Right forelimb (tissue), 1 donor: ENCODE results near the gene ARHGAP23.
A peak's percentile ranks its signal among the peaks of the same experiment; 100 is the strongest.

Experiments
- DNase-seq: peaks from one replicate; pipeline ENCODE4 v3.0.0-alpha.2; 2018

ARHGAP23 gene, protein sequence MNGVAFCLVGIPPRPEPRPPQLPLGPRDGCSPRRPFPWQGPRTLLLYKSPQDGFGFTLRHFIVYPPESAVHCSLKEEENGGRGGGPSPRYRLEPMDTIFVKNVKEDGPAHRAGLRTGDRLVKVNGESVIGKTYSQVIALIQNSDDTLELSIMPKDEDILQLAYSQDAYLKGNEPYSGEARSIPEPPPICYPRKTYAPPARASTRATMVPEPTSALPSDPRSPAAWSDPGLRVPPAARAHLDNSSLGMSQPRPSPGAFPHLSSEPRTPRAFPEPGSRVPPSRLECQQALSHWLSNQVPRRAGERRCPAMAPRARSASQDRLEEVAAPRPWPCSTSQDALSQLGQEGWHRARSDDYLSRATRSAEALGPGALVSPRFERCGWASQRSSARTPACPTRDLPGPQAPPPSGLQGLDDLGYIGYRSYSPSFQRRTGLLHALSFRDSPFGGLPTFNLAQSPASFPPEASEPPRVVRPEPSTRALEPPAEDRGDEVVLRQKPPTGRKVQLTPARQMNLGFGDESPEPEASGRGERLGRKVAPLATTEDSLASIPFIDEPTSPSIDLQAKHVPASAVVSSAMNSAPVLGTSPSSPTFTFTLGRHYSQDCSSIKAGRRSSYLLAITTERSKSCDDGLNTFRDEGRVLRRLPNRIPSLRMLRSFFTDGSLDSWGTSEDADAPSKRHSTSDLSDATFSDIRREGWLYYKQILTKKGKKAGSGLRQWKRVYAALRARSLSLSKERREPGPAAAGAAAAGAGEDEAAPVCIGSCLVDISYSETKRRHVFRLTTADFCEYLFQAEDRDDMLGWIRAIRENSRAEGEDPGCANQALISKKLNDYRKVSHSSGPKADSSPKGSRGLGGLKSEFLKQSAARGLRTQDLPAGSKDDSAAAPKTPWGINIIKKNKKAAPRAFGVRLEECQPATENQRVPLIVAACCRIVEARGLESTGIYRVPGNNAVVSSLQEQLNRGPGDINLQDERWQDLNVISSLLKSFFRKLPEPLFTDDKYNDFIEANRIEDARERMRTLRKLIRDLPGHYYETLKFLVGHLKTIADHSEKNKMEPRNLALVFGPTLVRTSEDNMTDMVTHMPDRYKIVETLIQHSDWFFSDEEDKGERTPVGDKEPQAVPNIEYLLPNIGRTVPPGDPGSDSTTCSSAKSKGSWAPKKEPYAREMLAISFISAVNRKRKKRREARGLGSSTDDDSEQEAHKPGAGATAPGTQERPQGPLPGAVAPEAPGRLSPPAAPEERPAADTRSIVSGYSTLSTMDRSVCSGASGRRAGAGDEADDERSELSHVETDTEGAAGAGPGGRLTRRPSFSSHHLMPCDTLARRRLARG (N-terminal part only)

DNA sequence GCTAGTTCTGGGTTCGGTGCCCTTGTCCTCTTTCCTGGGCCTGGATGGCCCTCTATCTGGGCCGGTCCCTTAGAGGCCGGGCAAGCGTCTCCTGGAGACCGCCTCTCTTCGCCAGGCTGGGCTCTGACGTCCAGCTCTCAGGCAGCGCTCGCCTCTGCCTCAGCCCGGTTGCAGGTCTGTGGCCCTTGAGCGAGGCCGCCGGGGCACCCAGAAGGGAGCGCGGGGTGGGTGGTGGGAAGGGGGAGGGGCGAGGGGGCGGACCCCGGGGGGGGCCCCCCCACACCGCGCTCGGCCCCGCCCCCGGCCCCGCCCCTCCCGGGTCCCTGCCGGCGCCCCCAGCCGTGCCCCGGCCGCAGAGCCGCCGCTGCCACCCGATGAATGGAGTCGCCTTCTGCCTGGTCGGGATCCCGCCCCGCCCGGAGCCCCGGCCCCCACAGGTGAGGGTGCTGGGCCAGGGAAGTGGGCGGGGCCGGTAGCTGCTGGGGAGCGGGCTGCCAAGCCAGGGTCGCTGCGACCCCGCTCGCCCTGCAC is at the start of gene ARHGAP23:
Gene ARHGAP23 (plus strand): TSS at position 353 of the 531 bp plus-strand sequence. CDS start 22 bp downstream, at position 375.
- no peak for DNase-seq

DNA sequence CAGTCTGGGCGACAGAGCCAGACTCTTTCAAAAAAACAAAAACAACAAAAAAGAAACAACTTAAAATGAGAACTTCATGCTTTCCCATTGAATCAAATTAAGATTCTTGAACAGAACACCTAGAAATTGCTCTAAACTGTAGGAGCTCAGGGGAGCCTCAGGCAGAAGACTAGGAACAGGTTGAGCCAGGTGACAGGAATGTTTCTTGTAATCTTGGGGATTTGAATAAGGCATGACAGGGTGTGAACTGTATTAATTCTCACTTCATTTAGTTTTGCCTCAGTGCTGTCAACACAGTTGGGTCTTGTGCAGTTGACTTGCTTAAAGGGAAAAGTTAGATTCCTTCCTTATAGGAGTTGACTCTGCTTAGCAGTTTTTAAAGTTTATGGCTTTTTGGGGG is 48.8 kb upstream of the ARHGAP23 start:
- DNase-seq, result no peak

DNA sequence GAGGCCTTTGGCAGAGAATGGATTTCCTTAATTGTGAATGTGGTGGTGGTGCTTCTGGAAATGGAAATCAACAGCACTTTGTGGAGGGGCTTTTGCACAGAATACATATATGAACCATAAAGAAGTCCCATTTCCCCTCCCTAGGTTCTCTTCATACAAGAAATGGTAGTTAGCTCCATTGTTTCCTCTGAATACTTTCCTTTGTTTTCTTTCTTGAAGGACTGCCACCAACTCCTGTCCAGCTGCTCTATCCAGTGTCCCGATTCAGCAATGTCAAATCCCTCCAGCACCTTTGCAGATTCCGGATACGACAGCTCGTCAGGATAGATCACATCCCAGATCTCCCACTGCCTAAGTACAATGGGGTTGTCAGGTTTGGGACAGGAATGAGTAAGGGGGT is 33.2 kb upstream of the ARHGAP23 start:
- no peak for DNase-seq

DNA sequence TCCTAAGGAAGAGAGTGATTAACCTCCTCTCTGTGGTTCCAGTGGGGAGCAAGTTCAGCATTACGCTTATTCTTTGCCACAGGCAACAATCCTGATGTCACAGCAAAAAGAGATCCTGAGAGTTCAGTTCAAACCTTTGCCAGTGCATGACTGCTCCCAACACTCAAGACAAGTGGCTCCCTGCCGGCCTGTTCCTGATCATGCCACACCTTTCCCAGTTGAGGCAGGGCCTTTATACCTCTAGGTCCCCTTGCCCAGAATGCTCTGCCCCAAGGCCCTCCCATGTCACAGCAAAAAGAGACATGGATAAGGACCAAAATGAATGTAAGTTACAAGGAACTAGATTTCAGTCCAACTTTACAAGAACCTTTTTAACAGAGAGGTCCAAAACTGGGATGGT is 31.0 kb upstream of the ARHGAP23 start:
- DNase-seq, result no peak

DNA sequence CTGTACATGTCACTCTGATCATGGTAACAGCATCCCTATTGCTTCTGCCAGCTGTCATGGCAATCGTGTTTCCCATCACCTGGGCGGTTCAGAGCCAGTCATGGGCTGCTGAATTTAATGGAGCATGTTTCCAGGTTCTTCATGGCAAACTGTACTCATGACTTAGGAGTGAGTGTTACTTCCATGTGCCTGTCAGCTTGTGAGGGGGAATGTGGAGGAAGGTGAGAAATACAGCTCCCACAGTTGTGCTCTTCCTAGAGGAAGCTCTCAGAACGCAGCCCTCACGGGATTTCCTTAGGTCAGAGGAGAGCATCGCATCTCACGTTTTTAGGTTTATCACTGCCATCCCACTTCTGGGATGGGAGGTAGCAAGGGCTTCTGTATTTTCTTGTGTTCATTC is 28.0 kb upstream of the ARHGAP23 start:
- DNase-seq, result no peak

DNA sequence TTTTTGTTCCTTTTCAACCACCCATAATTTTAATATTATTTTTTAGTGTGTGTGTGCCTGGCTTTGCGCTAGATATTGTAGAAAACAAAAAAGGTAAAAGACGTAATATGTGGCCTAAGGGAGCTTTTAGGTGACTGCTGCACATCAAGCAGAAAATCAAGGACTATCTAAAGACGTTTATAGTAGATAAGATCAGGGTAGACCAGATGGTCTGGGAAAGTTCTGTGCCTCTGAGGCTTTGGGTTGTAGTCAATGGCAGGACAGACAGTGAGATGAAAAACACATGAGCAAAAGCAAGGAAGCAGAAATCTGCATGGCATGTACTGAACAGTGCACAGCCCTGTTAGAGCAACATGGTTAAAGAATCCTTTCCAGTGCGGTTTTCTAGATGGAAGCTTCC is 26.8 kb upstream of the ARHGAP23 start:
- DNase-seq, result no peak

DNA sequence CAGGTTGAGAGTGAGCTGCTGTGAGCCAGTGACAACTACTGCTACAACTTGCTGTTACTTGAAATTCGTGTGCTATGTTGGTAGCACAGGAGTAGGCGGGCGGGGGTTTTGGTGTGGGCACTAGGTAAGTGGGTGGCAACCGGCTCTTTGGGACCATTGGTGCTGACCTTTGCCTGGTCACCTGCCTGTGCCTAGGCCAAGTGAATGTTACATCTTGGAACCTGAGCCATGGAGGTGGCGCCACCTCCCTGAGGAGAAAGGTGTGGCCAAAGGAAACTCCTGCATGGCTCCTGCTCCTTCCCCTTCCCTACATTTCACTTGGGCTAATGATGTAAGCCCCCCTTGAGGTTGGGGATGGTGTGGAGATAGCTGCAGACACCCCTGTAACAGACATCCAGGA is 25.4 kb upstream of the ARHGAP23 start:
- no peak for DNase-seq

DNA sequence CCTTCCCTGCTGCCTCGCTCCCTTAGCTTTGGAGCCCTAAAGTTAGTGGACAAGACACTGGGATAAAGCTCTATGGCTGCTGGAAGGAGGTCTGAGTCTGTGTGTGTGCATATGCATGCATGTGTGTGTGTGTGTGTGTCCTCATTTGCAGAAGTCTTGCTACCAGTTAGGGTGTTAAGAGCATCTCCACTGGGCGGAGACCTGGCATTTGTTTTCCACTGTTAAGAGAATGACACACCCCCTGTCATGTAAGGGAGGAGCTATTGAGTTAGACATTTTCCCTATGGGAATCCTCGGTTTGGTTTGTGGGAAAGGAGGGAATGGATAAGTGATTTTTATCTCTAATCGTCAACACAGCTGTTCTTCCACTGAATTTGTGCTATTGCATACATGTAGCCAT is 24.8 kb upstream of the ARHGAP23 start:
- DNase-seq, result no peak

DNA sequence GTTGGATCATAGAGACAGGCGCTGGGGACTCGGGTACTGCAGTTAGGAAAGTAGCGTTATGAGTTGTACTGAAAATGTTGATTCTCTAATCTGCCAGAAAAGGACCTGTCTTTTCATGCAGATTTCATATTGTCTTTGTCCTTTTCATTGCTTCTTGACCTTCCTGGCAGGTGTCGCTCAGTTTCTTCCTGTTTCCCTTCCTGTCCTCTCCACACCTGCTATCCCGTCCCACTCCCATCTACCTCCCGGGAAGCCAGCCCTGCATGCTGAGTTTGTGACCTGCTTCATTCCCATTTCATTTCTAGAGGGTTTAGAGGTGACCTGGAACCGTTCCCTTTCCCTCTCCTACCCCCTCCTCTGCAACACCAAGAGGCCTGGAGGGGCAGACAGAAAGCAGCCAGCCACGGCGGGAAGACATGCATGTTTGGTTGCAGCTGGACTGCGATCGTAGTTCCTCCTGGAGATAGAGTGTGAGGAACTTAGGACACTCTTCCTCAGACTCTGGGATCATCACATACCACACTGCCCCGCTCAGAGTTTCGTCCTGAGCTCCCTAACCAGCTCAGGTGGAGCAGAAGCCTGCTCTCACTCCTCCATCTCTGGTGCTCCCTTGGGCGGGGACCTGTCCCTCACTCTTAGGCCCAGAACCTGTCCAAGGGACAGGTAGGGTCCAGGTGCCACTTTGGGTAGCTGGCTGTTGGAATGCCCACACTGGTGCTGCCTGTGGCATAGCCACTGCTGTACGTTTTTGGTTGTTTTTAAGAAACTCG is 23.9 kb upstream of the ARHGAP23 start:
- no peak for DNase-seq

DNA sequence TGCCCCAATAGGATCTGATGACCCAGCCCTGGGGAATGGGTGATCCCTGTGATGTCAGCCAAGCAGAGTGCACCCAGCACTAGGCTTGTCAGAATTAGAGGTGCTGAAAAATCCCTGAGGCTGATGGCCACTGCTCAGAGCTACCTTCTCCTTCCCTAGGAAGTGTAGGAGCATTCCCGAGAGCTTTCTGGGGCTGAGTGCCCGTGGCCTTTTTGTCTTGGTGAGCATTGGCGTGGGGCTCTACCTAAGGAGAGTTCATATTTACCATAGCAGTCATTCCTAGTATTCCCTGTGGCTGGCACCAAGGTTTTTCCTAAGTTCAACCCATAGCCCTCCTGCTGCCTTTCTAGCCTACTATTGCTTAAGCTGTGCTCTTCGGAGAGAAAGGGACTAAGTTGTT is 22.6 kb upstream of the ARHGAP23 start:
- DNase-seq, result no peak

DNA sequence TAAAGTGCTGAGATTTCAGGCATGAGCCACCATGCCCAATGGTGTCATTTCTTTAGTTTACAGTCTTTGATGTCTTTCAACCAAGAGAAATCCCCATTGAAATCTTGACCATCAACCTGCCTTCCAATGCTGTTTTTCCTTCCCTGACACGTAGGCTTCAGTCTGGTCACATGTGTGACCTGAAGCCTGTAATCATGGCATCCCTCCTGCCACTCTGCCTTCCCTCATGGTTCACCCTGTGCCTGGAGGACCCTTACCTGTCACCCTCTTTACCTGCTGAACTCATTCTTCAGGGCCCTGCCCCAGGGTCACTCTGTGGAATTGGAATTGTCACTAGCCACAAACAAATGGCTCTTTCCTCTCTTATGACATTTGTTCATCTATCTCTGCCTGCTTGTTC is 18.1 kb upstream of the ARHGAP23 start:
- DNase-seq, result no peak

DNA sequence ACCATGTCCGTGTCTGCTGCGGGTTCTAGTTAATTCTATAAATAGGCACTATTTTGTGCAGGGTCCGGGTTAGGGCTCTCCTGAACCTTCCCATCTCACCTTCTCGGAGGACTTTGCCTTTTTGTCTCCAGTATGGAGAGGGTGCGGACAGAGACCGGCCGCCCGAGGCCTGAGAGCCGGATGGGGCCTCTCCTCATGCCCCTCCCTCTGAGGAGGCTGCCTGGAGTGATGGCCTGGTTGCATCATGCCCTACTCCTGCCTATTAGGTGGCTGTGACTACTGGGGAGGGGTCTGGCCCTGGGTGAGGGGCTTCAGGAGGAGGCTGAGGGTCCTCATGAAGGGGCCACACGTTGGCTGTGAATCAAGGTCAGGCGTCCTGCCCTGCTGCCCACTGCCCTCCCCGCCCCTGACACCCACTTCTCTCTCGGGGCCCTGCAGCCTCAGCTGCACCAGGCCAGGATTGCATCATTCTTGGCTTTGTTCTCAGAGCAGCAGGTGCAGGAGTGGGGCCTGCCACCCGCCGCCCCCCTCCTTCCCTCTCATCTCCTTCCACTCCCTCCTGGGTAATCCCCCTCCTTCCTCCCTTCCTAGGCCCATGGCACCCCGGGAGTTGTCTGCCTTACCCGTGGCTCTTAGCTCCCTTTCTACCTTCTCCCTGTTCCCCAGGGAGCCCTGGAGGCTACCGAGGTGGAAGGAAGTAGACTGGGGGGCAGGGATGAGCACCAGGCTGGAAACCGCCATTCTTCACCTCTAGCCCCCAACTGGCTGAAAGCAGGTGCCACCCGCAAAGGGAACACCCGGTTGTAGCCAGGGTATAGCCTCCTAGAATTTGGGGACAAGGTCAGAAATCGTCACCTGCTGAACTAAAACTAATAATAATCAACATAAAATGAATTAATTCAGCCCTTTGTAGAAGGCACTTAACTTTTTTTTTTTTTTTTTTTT is 12.7 kb upstream of the ARHGAP23 start:
- DNase-seq, result peak; percentile 57

DNA sequence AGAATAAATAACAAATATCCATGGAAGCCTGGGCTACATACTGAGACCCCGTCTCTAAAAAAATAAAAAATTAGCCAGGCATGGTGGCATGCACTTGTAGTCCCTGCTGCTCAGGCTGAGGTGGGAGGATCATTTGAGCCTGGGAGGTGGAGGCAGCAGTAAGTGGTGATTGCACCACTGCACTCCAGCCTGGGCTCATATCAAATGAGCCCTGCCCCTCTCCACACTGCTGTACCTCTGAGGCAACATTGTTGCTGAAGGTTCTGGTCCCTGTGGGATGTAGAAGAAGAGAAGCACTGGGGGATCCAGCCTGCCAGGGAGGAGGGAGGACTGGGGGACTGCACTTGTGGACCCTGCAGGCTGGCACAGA is 11.4 kb upstream of the ARHGAP23 start:
- no peak for DNase-seq

DNA sequence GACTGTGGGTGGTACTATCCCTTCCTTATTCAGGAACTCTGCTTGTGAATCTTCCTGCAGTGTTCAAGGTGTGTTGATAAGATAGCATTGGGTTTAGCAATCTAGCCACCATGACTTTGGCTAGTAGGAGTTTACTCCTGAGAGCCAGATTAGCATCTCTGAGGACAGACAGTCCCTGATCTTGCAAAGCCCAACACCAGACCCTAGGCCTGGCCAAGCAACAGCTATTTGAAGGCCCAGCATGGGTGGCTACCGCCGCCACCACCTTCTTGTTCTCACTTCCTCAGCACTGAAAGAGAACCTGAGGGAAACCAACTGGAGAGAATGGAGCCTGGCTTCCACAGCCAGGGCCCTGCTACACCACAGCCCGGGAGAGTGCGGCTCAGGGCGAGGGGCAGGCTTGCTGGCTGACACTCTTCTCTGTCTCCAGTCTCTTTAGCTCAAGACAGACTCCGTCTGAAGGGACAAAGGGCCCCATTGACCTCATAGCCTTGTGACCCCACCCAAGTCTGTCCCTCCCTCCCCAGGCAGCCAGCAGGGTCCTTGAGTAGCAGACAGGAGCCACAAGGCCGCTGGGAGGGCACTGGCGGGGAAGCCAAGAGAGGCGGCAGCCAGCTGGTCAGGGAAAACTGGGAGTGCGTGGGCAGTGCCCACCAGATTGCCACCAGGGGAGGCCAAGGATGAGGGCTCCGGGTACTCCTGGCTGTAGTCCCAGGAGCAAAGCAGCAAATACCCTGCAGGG is 10.9 kb upstream of the ARHGAP23 start:
- DNase-seq, result no peak

DNA sequence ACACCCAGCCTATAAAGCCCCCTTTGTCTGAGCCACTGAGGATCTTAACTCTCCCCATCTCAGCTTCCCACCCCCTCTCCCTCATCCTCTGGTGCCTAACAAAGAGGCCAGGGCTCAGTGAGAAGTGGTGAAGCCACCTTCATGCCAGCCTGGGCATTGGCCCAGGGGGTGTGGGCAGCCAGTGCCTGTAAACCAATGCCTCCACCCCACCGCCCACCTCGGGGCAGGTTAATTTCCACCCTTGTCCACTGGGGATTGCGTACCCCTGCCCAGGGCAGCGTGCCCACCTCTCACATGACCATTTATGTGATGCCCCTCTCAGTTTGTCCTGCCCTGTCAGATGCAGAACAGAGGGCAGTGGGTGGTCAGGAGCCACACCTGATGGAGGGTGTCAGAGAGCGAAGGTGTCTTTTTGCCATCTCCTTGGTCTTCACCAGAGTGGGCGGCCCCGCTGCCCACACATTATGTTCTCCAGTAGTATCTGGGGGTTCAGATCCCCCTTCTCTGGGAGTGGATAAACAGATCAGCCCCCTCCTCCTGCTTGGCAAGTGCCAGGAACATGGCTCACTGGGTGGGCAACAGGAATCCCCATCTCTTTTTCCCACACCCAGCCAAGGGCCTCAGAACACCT is 10.1 kb upstream of the ARHGAP23 start:
- no peak for DNase-seq

DNA sequence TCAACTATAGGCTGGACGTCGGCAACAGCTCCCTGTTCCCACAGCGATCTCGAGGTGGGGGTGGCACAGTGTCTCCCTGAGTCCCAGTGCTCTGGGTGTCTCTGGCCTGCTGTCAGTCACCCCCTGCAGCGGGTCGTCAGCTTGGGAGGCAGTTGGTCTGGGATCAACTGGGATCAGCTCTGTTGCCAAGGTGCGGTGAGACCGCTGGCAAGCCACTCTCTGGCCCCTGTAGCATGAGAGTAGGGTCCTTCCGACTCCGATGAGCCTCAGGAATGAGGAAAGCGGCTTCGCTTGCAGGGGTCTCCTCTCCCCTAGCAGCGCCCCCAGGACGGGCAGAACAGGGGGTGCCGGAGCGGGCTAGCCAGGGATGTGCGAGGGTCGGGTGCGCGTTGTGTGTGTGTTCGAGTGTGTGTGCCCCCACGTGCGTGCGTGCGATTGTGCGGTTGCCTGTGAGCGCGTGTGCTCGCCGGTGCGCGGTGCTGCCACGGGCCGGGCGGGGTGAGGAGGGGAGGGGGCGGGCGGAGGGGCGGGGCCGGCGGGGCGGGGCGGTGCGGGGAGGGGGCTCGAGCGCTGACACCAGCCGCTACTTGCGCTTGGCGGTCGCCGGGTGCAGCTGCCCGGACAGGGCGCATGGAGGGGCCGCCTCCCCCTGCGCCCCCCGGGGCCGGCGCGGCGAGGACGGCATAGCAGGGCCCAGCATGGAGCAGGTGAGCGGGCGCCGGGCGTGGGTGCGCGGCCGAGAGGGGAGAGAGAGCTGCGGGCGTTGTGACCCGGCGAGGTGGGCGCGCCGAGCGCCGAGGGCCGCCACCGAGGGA is 9.4 kb upstream of the ARHGAP23 start:
- no peak for DNase-seq

DNA sequence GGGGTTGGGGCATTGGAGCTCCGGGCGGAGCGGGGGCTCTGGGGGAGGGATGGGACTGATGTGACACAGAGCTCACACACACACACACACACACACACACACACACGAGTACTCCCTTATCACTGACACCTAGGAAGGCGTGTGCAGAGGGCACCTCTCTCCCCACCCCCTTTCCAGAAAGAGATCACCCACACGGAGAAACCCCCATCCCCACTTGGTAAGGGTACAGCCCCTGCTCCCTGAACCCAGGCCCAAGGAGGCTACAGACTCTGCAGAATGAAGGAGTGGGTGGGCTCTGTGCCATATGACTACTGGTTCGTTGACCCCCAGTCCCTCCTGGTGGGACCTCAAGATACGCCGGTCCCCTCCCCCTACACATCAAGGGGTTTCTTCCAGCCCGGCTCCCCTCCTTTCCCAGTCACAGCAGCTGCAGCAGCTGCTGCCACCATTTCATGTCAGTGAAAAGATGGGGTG is 8.7 kb upstream of the ARHGAP23 start:
- DNase-seq, result no peak

DNA sequence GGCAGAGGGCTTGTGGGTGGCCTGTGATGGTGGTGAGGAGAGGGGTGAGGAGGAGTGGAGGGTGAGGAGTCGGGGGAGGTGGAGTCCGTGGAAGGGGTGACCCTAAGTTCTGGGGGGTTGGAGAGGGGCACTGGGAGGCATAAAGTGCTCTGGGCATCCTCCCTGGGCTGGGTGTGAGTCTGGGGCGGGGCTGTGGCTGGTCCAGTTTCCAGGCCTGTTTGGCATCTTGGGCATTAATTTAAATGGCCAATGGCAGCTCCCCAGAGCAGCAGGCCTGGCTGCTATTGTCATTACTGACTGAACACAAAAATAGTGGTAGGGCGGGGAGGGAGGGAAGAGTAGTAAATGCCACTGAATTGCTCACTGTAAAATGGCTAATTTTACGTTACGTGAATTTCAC is 7.7 kb upstream of the ARHGAP23 start:
- DNase-seq, result no peak
